LNCAP (cell line): ENCODE measurements around the gene CTPS1.

Source experiments
- CTCF ChIP-seq: fragments of 450-650 bp; IDR thresholded peaks from 2 replicates; pipeline ENCODE4 v1.5.1; 2017; ENCODE audit warnings: mild to moderate bottlenecking

CTPS1 gene

GRCh38 chr1:40939320-40940059 lies 40.0 kb upstream of the CTPS1 start:
- TF ChIP-seq CTCF = no peak

- TF ChIP-seq CTCF = no peak
These were observed 35.2 kb upstream of the CTPS1 start for GRCh38 chr1:40944326-40944725.

- no peak for TF ChIP-seq CTCF
These were observed 34.6 kb upstream of the CTPS1 start for GRCh38 chr1:40944841-40945430.

- no peak for TF ChIP-seq CTCF
These were observed 34.0 kb upstream of the CTPS1 start for GRCh38 chr1:40945491-40945973.

GRCh38 chr1:40948741-40949443 lies 30.6 kb upstream of the CTPS1 start:
- peak; percentile 81 for TF ChIP-seq CTCF

- no peak for TF ChIP-seq CTCF
These were observed 29.9 kb upstream of the CTPS1 start for GRCh38 chr1:40949563-40949962.

GRCh38 chr1:40951943-40952743 lies 27.4 kb upstream of the CTPS1 start:
- TF ChIP-seq CTCF = peak; percentile 94
